Calu3 (cell line): Measurements from ENCODE around the gene PPP3CA. TPM values are rescaled to one million over a fixed set of nuclear protein-coding genes. Genes with fewer than 3 reads are reported as not detected.

ENCODE experiments used
- BruUV-seq: library from RNA; stranded (reverse); fragments of 400-500 nt; replicated peaks from 2 replicates; lab custom pipeline; 2021; lab: Mats Ljungman, UMichigan
- CTCF ChIA-PET: fragments of 300-600 bp; sonication (Branson Sonifier 250); formaldehyde crosslinking; loops from one replicate; lab custom pipeline; 2022; ENCODE audit warnings: antibody characterized with exemption; lab: Charles Lee
- DNase-seq: peaks from one replicate; pipeline ENCODE4 v3.0.0; 2022
- H3K27ac Mint-ChIP-seq: one replicate; pipeline ENCODE4 v1.8.0; 2022; ENCODE audit warnings: mixed read lengths; ENCODE audit not compliant: unreplicated experiment
- H3K27me3 Mint-ChIP-seq: one replicate; pipeline ENCODE4 v1.8.0; 2022; ENCODE audit warnings: mixed read lengths; ENCODE audit not compliant: unreplicated experiment
- H3K36me3 Mint-ChIP-seq: one replicate; pipeline ENCODE4 v1.8.0; 2022; ENCODE audit warnings: mild to moderate bottlenecking, moderate library complexity, mixed read lengths; ENCODE audit not compliant: insufficient read depth, unreplicated experiment
- H3K4me1 Mint-ChIP-seq: one replicate; pipeline ENCODE4 v1.8.0; 2022; ENCODE audit warnings: mild to moderate bottlenecking, low read depth, mixed read lengths; ENCODE audit not compliant: unreplicated experiment
- H3K4me3 Mint-ChIP-seq: one replicate; pipeline ENCODE4 v1.8.0; 2022; ENCODE audit warnings: mild to moderate bottlenecking, low read depth, moderate library complexity, mixed read lengths; ENCODE audit not compliant: unreplicated experiment
- H3K9me3 Mint-ChIP-seq: one replicate; pipeline ENCODE4 v1.8.0; 2022; ENCODE audit warnings: low read depth, mixed read lengths; ENCODE audit not compliant: unreplicated experiment
- CTCF ChIP-seq: fragments of 200-600 bp; IDR thresholded peaks from one replicate; pipeline ENCODE4 v1.8.0; 2022; ENCODE audit warnings: antibody characterized with exemption; ENCODE audit not compliant: unreplicated experiment
- intact Hi-C: fragments of 100-400 bp; cut with micrococcal nuclease; formaldehyde crosslinking; loops from one replicate; pipeline ENCODE4 v1.10.0; 2022; ENCODE audit not compliant: unreplicated experiment
- total RNA-seq: library from RNA; stranded (reverse); gene quantifications from 2 replicates; pipeline ENCODE4 v1.2.3, GENCODE V29; 2022

The PPP3CA gene
- total RNA-seq, 1 experiment from 2014 or later = 33.7 TPM

GRCh38 chr4:101127176-101127790 lies 220.0 kb downstream of the PPP3CA start:
- CTCF ChIA-PET = no interaction called here
- no peaks in the 10 kb centered on the region for H3K36me3 Mint-ChIP-seq
- no peaks in the 10 kb centered on the region for H3K27me3 Mint-ChIP-seq
- H3K4me3 Mint-ChIP-seq = no peak overlapping the region
- intact Hi-C loops = no loop called here
- no peak for TF ChIP-seq CTCF
- no peak overlapping the region for H3K27ac Mint-ChIP-seq
- no TSS peak for BruUV-seq
- no peak for DNase-seq
- H3K9me3 Mint-ChIP-seq = peaks cover 3% of the 10 kb centered on the region
- peaks cover 22% of the 10 kb centered on the region for H3K4me1 Mint-ChIP-seq

GRCh38 chr4:101126059-101126458 lies 221.3 kb downstream of the PPP3CA start:
- no peak for DNase-seq
- Mint-ChIP-seq H3K27ac (no peak overlapping the region), H3K27me3 (no peaks in the 10 kb centered on the region), H3K9me3 (peaks cover 3% of the 10 kb centered on the region), H3K36me3 (no peaks in the 10 kb centered on the region), H3K4me1 (peaks cover 26% of the 10 kb centered on the region), H3K4me3 (no peak overlapping the region)
- intact Hi-C loops = no loop called here
- BruUV-seq = no TSS peak
- CTCF ChIA-PET = no interaction called here
- no peak for TF ChIP-seq CTCF

GRCh38 chr4:101125045-101125942 lies 222.0 kb downstream of the PPP3CA start:
- intact Hi-C loops = no loop called here
- no peak for DNase-seq
- BruUV-seq = no TSS peak
- Mint-ChIP-seq H3K36me3 (no peaks in the 10 kb centered on the region), H3K27ac (no peak overlapping the region), H3K4me1 (peaks cover 26% of the 10 kb centered on the region), H3K4me3 (no peak overlapping the region), H3K27me3 (no peaks in the 10 kb centered on the region), H3K9me3 (peaks cover 3% of the 10 kb centered on the region)
- CTCF ChIA-PET = no interaction called here
- TF ChIP-seq CTCF = no peak

- CTCF ChIA-PET = no interaction called here
- Mint-ChIP-seq H3K4me1 (peaks cover 26% of the 10 kb centered on the region), H3K27ac (no peak overlapping the region), H3K9me3 (no peaks in the 10 kb centered on the region), H3K36me3 (no peaks in the 10 kb centered on the region), H3K27me3 (no peaks in the 10 kb centered on the region), H3K4me3 (no peak overlapping the region)
- no peak for TF ChIP-seq CTCF
- no TSS peak for BruUV-seq
- intact Hi-C loops = no loop called here
- DNase-seq = no peak
These were observed 224.1 kb downstream of the PPP3CA start for GRCh38 chr4:101123231-101123630.
